H9 (cell line): ENCODE results near the gene RHOC. TPM values are rescaled to one million over a fixed set of nuclear protein-coding genes. Genes with fewer than 3 reads are reported as not detected.

ENCODE experiments used
- DNase-seq: peaks from one replicate; pipeline ENCODE4 v3.0.0-alpha.2; 2017
- H2AFZ ChIP-seq: one replicate; pipeline ENCODE4 v1.6.1; 2013; ENCODE audit warnings: mild to moderate bottlenecking, low read length, control low read depth, moderate library complexity
- H2AK5ac ChIP-seq: 2 replicates; pipeline ENCODE4 v1.6.1; 2013; ENCODE audit warnings: low read length, control low read depth, mixed read lengths; ENCODE audit not compliant: insufficient read length
- H2BK120ac ChIP-seq: one replicate; pipeline ENCODE4 v1.6.1; 2013; ENCODE audit warnings: low read depth, mild to moderate bottlenecking, low read length, control low read depth, inconsistent platforms; ENCODE audit not compliant: poor library complexity, severe bottlenecking
- H2BK12ac ChIP-seq: 2 replicates; pipeline ENCODE4 v1.6.1; 2013; ENCODE audit warnings: low read length, control low read depth, mixed read lengths, low read depth; ENCODE audit not compliant: insufficient read length
- H2BK15ac ChIP-seq: 2 replicates; pipeline ENCODE4 v1.6.1; 2013; ENCODE audit warnings: low read depth, low read length, control low read depth
- H2BK20ac ChIP-seq: one replicate; pipeline ENCODE4 v1.6.1; 2013; ENCODE audit warnings: low read depth, mild to moderate bottlenecking, low read length, control low read depth, inconsistent platforms; ENCODE audit not compliant: poor library complexity, severe bottlenecking
- H2BK5ac ChIP-seq: 2 replicates; pipeline ENCODE4 v1.6.1; 2013; ENCODE audit warnings: low read length, control low read depth, mixed read lengths; ENCODE audit not compliant: insufficient read length
- H3K14ac ChIP-seq: 2 replicates; pipeline ENCODE4 v1.6.1; 2013; ENCODE audit warnings: low read length, control low read depth; ENCODE audit not compliant: insufficient read depth
- H3K18ac ChIP-seq: 2 replicates; pipeline ENCODE4 v1.6.1; 2013; ENCODE audit warnings: low read depth, mild to moderate bottlenecking, mixed read lengths, low read length, control low read depth; ENCODE audit not compliant: insufficient read length
- H3K23ac ChIP-seq: 2 replicates; pipeline ENCODE4 v1.6.1; 2013; ENCODE audit warnings: low read length, control low read depth, mixed read lengths, low read depth; ENCODE audit not compliant: insufficient read length
- H3K23me2 ChIP-seq: 2 replicates; pipeline ENCODE4 v1.6.1; 2013; ENCODE audit warnings: low read depth, mild to moderate bottlenecking, mixed read lengths, low read length, control low read depth; ENCODE audit not compliant: insufficient read length, poor library complexity, severe bottlenecking
- H3K27ac ChIP-seq: 2 replicates; pipeline ENCODE4 v1.5.1; 2013; ENCODE audit warnings: low read length, control low read depth, mixed read lengths, low read depth; ENCODE audit not compliant: insufficient read length
- H3K27me3 ChIP-seq: 2 replicates; pipeline ENCODE4 v1.6.1; 2013; ENCODE audit warnings: low read length, control low read depth, inconsistent platforms; ENCODE audit not compliant: insufficient read depth
- H3K4ac ChIP-seq: 2 replicates; pipeline ENCODE4 v1.6.1; 2013; ENCODE audit warnings: low read depth, mild to moderate bottlenecking, control low read depth, inconsistent platforms, low read length, moderate library complexity
- H3K4me1 ChIP-seq: 2 replicates; pipeline ENCODE4 v1.6.1; 2013; ENCODE audit warnings: low read length, control low read depth, inconsistent platforms; ENCODE audit not compliant: insufficient read depth
- H3K4me2 ChIP-seq: 2 replicates; pipeline ENCODE4 v1.6.1; 2013; ENCODE audit warnings: low read length, control low read depth, mixed read lengths; ENCODE audit not compliant: insufficient read length, insufficient read depth
- H3K56ac ChIP-seq: 2 replicates; pipeline ENCODE4 v1.6.1; 2013; ENCODE audit warnings: low read depth, mild to moderate bottlenecking, mixed read lengths, low read length, control low read depth; ENCODE audit not compliant: insufficient read length
- H3K79me1 ChIP-seq: 2 replicates; pipeline ENCODE4 v1.6.1; 2013; ENCODE audit warnings: low read depth, mild to moderate bottlenecking, moderate library complexity, low read length, control low read depth, inconsistent platforms; ENCODE audit not compliant: insufficient read depth, poor library complexity, severe bottlenecking
- H3K79me2 ChIP-seq: 2 replicates; pipeline ENCODE4 v1.6.1; 2013; ENCODE audit warnings: low read length, control low read depth, inconsistent platforms; ENCODE audit not compliant: insufficient read depth
- H3K9ac ChIP-seq: 2 replicates; pipeline ENCODE4 v1.6.1; 2013; ENCODE audit warnings: low read length, control low read depth, mixed read lengths; ENCODE audit not compliant: insufficient read length; ENCODE audit errors: extremely low read depth
- H3K9me3 ChIP-seq: one replicate; pipeline ENCODE4 v1.6.1; 2013; ENCODE audit warnings: low read depth, low read length, inconsistent platforms; ENCODE audit not compliant: control insufficient read depth
- H3T11ph ChIP-seq: one replicate; pipeline ENCODE4 v1.6.1; 2013; ENCODE audit warnings: mild to moderate bottlenecking, low read length, control low read depth, inconsistent platforms
- H4K20me1 ChIP-seq: one replicate; pipeline ENCODE4 v1.6.1; 2013; ENCODE audit not compliant: control insufficient read depth, insufficient read length, insufficient read depth
- H4K5ac ChIP-seq: 2 replicates; pipeline ENCODE4 v1.6.1; 2013; ENCODE audit warnings: low read depth, mild to moderate bottlenecking, mixed read lengths, low read length, control low read depth; ENCODE audit not compliant: insufficient read length
- H4K8ac ChIP-seq: replicated peaks from 2 replicates; pipeline ENCODE4 v1.6.1; 2013; ENCODE audit warnings: low read length, control low read depth, mixed read lengths, low read depth; ENCODE audit not compliant: insufficient read length
- H4K91ac ChIP-seq: 2 replicates; pipeline ENCODE4 v1.6.1; 2013; ENCODE audit warnings: low read depth, mild to moderate bottlenecking, moderate library complexity, mixed read lengths, low read length, control low read depth; ENCODE audit not compliant: insufficient read length
- H3K27ac Mint-ChIP-seq, 3 experiments: 2 replicates in 2 of 3; 3 replicates in 1 of 3; pipeline ENCODE4 v1.8.0; 2020 to 2021; ENCODE audit warnings: mixed read lengths in 3 of 3, mild to moderate bottlenecking in 1 of 3, moderate library complexity in 1 of 3
- H3K27me3 Mint-ChIP-seq: 2 replicates; pipeline ENCODE4 v1.8.0; 2021; ENCODE audit warnings: low read depth, mild to moderate bottlenecking, moderate library complexity, mixed read lengths
- H3K36me3 Mint-ChIP-seq, 3 experiments: 2 replicates in 2 of 3; 3 replicates in 1 of 3; pipeline ENCODE4 v1.8.0; 2020 to 2021; ENCODE audit warnings: low read depth in 3 of 3, mixed read lengths in 3 of 3; ENCODE audit not compliant: insufficient read depth in 1 of 3
- H3K4me1 Mint-ChIP-seq, 2 experiments: 2 replicates each; pipeline ENCODE4 v1.8.0; 2020; ENCODE audit warnings: mixed read lengths in 2 of 2
- H3K4me3 Mint-ChIP-seq, 2 experiments: 2 replicates in 1 of 2; 3 replicates in 1 of 2; pipeline ENCODE4 v1.8.0; 2020 to 2021; ENCODE audit warnings: mild to moderate bottlenecking in 2 of 2, mixed read lengths in 2 of 2, moderate library complexity in 1 of 2
- H3K9me3 Mint-ChIP-seq, 2 experiments: 2 replicates in 1 of 2; 3 replicates in 1 of 2; pipeline ENCODE4 v1.8.0; 2020; ENCODE audit warnings: mild to moderate bottlenecking in 2 of 2, mixed read lengths in 2 of 2, moderate library complexity in 1 of 2
- WGBS: extraction: QIAGEN DNeasy Blood & Tissue Kit; methylation state at CpG from one replicate; pipeline ENCODE4 v1.1.7; 2013; ENCODE audit warnings: missing lambda C conversion rate, low lambda C conversion rate, mixed read lengths; ENCODE audit not compliant: insufficient read length; ENCODE audit errors: extremely low coverage; 5-methylcytosine and 5-hydroxymethylcytosine counted together
- total RNA-seq: library from RNA; stranded (reverse); gene quantifications from 2 replicates; pipeline ENCODE4 v1.2.1, GENCODE V29; 2021
- TF ChIP-seq, protein P1 (sequence below): fragments of 200-600 bp; sonication (generic); conservative IDR thresholded peaks from 3 replicates; pipeline ENCODE4 v1.8.0; 2021; ENCODE audit warnings: antibody characterized with exemption, mild to moderate bottlenecking

RHOC gene
- total RNA-seq, 1 experiment from 2014 or later = 68.9 TPM

DNA sequence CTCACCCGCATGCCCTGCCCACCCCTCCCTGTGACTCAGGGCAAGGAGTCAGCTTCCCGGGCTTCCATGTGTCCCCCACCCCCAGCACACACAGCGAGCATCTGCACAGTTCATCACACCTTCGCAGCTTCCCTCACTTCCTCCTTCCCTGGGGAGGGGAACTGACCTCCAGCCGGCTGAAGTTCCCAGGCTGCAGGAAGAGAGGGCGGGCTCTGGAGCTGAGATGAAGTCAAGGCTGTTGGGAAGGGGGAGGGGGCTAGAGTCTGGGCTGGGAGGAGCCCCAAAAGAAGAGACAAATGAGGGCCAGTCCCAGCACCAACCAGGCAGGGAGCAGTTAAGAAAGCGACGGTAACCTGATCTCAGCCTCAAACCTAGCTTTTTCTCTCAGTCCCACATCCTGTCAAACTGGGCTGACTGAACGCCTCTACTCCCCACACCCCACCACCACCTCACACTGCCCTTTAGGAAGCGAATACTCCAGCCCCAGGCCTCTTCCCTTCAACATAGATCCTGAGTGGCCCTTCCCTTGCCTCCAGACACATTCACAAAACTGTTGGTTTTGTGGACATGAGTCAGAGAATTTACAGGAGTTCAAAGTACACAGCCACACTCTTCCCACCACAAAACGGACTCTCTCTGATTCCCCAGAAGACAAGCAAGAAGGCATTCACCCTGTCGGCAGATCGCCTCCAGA is 1.8 kb downstream of the RHOC start:
- peak overlapping the region; percentile 72 to 84 for H3K4me3 Mint-ChIP-seq
- H3T11ph ChIP-seq = no peak overlapping the region
- H3K79me1 ChIP-seq = no peaks in the 10 kb centered on the region
- no peak overlapping the region for H2BK15ac ChIP-seq
- peaks cover 61% of the 10 kb centered on the region for H3K27me3 Mint-ChIP-seq
- H3K9me3 Mint-ChIP-seq = no peaks in the 10 kb centered on the region; a peak in 1 of 5 replicates
- no peaks in the 10 kb centered on the region for H3K9me3 ChIP-seq
- H2BK20ac ChIP-seq = no peak overlapping the region
- no peaks in the 10 kb centered on the region for H4K20me1 ChIP-seq
- no peak overlapping the region for H3K4ac ChIP-seq
- H2AK5ac ChIP-seq = no peak overlapping the region
- peak; percentile 97 for DNase-seq
- H3K27ac ChIP-seq = no peak overlapping the region
- peak overlapping the region in 2 of 3 experiments; percentile 76 to 88; a peak in 5 of 7 replicates for H3K27ac Mint-ChIP-seq
- no peak overlapping the region for H2BK120ac ChIP-seq
- peaks cover 4% of the 10 kb centered on the region; the same call in 1 of the 2 replicates for H3K27me3 ChIP-seq
- no peak overlapping the region for H3K18ac ChIP-seq
- H3K56ac ChIP-seq = no peak overlapping the region
- H3K4me1 Mint-ChIP-seq = peaks cover 62 to 70% of the 10 kb centered on the region in 2 experiments
- no peak overlapping the region for H2AFZ ChIP-seq
- WGBS = no CpG with 5 or more reads among the region's 13 CpGs
- H4K8ac ChIP-seq = no peak overlapping the region
- peak overlapping the region; percentile 66 for H3K4me2 ChIP-seq
- no peak overlapping the region for H2BK12ac ChIP-seq
- no peak overlapping the region for H3K9ac ChIP-seq
- H3K23me2 ChIP-seq = peaks cover 13% of the 10 kb centered on the region
- no peak overlapping the region for H4K5ac ChIP-seq
- no peak overlapping the region for H3K23ac ChIP-seq
- TF ChIP-seq, protein P1, sequence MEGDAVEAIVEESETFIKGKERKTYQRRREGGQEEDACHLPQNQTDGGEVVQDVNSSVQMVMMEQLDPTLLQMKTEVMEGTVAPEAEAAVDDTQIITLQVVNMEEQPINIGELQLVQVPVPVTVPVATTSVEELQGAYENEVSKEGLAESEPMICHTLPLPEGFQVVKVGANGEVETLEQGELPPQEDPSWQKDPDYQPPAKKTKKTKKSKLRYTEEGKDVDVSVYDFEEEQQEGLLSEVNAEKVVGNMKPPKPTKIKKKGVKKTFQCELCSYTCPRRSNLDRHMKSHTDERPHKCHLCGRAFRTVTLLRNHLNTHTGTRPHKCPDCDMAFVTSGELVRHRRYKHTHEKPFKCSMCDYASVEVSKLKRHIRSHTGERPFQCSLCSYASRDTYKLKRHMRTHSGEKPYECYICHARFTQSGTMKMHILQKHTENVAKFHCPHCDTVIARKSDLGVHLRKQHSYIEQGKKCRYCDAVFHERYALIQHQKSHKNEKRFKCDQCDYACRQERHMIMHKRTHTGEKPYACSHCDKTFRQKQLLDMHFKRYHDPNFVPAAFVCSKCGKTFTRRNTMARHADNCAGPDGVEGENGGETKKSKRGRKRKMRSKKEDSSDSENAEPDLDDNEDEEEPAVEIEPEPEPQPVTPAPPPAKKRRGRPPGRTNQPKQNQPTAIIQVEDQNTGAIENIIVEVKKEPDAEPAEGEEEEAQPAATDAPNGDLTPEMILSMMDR = no peak
- H2BK5ac ChIP-seq = no peak overlapping the region
- peaks cover 12 to 41% (median 35%) of the 10 kb centered on the region in 3 experiments; a peak in 6 of 7 replicates for H3K36me3 Mint-ChIP-seq
- H3K14ac ChIP-seq = no peak overlapping the region
- H3K4me1 ChIP-seq = peaks cover 15% of the 10 kb centered on the region
- H3K79me2 ChIP-seq = no peaks in the 10 kb centered on the region
- no peak overlapping the region for H4K91ac ChIP-seq
